GM12874 (cell line): Measurements from ENCODE around the gene HES3.

Experiments
- TF ChIP-seq, protein P1 (sequence below): IDR thresholded peaks from 2 replicates; pipeline ENCODE4 v1.5.1; 2011; ENCODE audit warnings: low read depth, mild to moderate bottlenecking, control low read depth, low read length, moderate library complexity; ENCODE audit not compliant: insufficient read depth

Gene HES3, protein sequence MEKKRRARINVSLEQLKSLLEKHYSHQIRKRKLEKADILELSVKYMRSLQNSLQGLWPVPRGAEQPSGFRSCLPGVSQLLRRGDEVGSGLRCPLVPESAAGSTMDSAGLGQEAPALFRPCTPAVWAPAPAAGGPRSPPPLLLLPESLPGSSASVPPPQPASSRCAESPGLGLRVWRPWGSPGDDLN

DNA sequence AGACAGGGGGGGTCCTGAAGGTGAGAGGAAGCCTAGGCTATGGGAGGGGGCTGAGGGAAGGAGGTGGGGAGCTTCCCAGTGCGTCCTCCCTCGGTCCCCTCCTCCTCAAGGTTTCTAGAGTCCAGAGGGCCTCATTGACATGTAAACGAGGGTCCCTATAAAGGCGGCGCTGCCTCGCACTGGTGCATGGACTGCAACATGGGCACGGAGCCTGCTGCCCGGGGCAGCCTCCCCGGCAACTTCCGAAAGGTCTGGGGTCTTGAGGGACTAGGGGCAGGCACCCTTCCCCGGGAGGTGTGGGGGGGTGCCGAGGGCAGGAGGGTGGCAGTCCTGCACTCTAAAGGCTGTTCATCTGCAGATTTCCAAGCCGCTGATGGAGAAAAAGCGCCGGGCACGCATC is at the start of gene HES3:
Gene HES3, plus strand, starts transcription at position 187 of the 400 bp plus-strand sequence. Its CDS starts 187 bp downstream, at position 374.
- TF ChIP-seq, protein P1, sequence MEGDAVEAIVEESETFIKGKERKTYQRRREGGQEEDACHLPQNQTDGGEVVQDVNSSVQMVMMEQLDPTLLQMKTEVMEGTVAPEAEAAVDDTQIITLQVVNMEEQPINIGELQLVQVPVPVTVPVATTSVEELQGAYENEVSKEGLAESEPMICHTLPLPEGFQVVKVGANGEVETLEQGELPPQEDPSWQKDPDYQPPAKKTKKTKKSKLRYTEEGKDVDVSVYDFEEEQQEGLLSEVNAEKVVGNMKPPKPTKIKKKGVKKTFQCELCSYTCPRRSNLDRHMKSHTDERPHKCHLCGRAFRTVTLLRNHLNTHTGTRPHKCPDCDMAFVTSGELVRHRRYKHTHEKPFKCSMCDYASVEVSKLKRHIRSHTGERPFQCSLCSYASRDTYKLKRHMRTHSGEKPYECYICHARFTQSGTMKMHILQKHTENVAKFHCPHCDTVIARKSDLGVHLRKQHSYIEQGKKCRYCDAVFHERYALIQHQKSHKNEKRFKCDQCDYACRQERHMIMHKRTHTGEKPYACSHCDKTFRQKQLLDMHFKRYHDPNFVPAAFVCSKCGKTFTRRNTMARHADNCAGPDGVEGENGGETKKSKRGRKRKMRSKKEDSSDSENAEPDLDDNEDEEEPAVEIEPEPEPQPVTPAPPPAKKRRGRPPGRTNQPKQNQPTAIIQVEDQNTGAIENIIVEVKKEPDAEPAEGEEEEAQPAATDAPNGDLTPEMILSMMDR = no peak

DNA sequence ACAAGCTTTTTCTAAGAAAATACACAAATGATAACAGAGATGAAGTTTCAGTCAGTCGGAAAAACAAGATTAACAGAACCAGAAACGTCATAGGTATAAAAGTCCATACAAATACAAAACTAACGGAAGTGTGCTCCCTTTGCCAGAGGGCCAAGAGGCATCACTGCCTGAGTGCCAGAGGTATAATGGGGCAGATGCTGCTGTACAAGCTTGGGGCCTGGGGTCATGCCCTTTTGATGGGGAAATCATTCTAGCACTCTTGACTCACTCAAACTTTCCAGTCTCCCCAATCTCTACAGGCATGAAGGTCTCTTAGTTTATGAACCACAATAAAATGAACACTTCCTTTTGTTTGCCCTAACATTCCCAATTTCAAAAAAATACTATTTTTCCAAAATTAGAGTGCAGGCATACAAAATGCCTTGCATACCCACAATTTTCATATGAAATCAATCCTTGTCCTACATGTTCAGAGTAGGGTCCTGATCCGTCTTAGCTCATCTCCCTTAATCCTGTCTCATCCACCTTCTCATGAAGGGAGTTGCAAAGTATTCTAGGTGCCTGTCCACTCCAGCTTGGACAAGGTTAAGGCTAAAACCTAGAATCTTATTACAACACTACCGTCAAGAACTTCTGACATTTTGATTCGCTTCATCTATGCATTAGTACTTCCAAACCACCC is 46.1 kb upstream of the HES3 start:
- TF ChIP-seq, protein P1 = no peak

DNA sequence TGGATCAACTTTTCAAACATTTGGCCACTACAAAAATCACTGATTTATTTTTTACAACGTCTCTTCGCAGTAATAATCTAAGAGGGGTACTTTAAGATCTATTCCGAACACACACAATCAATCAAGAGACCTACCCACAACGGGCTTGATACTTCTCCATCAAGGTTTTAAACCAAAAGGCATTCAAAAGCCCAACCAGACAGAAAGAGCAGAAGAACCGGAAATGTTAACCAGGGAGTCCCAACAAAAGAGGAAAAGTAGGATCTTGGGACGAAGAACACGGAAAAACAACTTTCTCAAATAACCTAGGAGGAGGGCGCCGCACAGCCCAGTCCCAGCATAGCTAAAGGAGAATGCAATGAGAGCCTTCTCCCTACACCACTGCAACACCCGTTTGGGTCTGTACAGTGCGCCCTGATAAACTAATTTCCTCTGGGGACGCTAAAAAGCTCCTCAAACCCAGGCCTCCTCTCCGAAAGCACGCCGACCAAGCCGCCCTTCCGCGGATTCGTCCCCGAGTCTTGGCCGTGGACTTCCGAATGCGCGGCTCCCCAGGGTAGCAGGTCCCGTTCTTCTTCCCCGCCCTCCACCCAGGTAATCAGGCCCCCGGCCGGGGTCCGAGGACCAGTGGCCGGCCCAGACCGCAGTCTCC is 45.2 kb upstream of the HES3 start:
- TF ChIP-seq, protein P1 = no peak

DNA sequence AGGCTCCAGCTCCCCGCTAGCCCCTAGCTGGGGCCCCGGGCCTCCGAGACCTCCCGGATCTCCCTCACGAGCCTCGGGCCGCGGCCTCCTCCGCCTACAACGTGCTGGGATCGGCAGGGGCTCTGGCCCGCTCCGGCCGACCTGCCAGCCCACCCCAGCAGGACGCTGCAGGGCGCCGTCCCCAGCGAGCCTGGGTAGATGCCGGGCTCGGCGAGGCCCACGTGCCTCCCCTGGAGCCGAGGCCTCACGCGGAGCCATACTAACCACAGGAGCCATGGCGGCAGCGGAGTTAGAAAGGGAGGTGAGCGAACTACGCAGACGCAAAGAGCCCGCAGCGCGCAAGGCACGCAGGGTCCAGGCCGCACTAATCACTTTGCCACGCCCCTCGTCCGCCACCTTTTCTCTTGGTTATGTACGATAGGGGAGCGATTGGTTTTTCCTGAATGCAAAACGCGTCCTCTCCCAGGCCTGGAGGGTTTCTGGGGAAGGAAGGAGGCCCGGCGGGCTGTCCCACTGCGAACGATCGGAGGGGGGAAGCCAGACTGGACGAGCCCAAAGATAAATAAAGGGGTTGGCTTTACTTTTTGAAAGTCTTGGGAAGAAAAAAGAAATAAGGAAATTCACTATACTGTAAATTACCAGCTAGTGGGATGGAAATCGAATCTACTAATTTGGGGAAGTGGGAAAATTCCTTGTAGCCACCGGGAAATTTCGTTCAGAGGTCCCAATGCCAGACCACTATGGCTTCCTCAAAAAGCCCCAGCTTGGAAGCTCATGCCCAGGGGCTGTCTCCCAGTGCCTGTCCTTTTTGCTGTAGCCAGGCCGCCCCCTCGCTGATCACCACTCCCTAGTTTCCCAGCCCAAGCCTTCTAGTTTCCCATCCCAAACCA is 44.4 kb upstream of the HES3 start, which contains the start of gene RPL22:
Gene RPL22, minus strand, starts transcription at position 298 of the 890 bp plus-strand sequence. Its CDS starts 22 bp downstream, at position 276.
- TF ChIP-seq, protein P1 = no peak

DNA sequence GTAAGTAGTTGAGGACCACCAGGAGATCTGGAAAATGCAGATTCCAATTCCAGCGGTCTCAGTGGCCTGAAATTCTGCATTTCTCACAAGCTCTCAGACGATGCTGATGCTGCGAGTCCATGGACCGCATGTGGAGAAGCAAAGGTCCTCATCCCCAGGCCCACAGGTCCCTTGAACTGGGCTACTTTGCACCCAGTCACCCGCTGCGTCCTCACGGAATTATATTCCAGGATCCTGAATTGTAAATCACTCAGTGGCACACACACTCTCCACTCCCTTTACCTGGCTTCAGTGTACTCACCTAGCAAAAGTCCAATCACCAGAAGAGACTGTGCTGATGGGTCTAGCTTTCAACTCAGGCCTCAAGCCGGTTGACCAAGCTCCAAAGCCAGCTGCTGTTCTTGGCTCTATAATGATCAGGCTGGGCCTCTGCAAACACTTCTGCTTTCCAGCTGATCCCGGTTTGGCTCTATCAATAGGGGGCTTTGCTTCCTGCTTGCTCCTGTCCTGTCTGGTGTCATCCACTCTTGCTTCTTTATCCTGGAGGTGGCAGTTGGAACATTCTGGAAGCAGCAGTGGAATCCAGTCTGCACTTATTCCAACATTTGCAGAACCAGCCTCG is 43.7 kb upstream of the HES3 start:
- TF ChIP-seq, protein P1 = no peak

DNA sequence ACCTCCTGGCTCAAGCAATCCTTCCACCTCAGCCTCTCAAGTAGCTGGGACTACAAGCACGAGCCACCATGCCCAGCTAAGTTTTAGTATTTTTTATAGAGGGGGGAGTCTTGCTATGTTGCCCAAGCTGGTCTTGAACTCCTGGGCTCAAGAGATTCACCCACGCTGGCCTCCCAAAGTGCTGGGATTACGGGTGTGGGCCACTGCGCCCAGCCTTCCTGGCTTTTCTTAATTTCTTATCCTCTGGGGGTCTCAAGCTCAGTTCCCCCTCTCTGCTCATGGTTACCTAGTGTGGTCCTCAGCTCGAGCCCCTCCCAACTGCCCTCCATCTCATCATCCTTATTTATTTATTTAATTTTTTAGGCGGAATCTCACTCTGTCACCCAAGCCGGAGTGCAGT is 41.7 kb upstream of the HES3 start:
- TF ChIP-seq, protein P1 = no peak
